Measurements from ENCODE around the gene GRIK4.

GRIK4 gene

DNA sequence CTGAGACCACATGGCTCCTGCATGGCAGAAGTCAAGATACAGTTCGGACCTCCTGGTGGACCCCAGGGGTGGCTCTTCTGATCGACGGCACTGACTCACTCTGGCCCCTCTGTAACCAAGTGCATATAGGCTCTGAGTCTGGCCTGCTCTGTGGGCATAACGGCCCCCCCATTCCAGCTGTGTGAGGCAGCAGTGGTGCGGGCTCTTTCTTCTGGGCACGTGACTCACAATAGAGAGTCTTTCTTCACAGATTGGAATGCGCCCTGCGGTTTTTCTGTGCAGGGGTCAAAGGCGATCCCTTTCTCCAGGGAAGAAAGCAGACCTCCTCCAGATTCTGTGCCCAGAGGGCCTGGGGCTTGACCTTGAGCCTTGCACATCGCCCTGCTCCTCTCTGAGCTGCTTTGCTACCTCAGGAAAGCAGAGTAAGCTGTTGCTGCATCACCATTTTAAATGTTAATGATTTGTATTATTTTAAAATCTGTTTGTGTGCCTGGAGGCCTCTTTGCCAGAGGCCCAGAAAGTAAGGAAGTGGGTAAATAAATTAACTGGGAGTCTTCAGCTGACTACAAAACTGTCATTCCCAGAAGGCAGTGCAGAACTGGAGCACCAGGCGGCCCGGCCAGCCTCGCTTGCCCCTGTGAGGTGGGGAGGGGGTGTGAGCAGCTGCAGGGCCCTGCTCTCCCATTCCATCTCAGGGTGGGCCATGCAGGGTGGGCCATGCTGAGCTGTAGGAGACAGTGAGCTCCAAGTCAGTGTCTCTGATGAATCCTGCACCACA is 199.0 kb downstream of the GRIK4 start:
- no peaks in the 10 kb centered on the region for H3K36me3 ChIP-seq (ENCODE audit: insufficient read depth, low read length)
- peaks cover 21% of the 10 kb centered on the region for H3K27me3 ChIP-seq (ENCODE audit: control insufficient read depth, insufficient read depth, low read length)
- H3K4me3 ChIP-seq (ENCODE audit: low read length) = no peak overlapping the region
- no peaks in the 10 kb centered on the region for H3K9me3 ChIP-seq (replicated peaks; ENCODE audit: low read length)
- no peak overlapping the region for H3K9ac ChIP-seq (ENCODE audit: low read depth, low read length)
- H3K4me1 ChIP-seq (ENCODE audit: control insufficient read depth, insufficient read depth, low read length) = peaks cover 10% of the 10 kb centered on the region
- H3K4me2 ChIP-seq (ENCODE audit: low read length) = no peak overlapping the region

DNA sequence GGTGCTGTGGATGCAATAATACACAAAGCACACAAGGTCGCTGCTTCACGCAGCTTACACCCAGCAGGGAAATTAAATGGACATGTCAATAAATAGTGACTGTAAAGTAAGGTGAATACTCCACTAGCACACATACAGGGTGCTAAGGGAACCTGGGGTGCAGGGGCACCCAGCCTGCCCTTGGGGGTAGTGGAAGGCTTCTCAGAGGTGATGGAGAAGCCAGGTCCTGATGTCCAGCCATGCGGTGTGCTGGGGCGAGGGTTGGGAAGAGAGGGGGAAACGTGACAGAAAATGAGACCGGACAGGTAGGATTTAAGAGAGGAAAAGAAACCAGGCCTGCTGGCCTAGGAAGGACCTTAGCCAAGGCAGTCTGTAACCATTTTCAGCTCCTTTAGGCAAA is 200.5 kb downstream of the GRIK4 start:
- Histone ChIP-seq H3K4me2 (ENCODE audit: low read length) (no peak overlapping the region), H3K4me1 (ENCODE audit: control insufficient read depth, insufficient read depth, low read length) (peaks cover 10% of the 10 kb centered on the region), H3K9me3 (replicated peaks; ENCODE audit: low read length) (no peaks in the 10 kb centered on the region), H3K9ac (ENCODE audit: low read depth, low read length) (no peak overlapping the region), H3K36me3 (ENCODE audit: insufficient read depth, low read length) (no peaks in the 10 kb centered on the region), H3K27me3 (ENCODE audit: control insufficient read depth, insufficient read depth, low read length) (peaks cover 26% of the 10 kb centered on the region), H3K4me3 (ENCODE audit: low read length) (no peak overlapping the region)

DNA sequence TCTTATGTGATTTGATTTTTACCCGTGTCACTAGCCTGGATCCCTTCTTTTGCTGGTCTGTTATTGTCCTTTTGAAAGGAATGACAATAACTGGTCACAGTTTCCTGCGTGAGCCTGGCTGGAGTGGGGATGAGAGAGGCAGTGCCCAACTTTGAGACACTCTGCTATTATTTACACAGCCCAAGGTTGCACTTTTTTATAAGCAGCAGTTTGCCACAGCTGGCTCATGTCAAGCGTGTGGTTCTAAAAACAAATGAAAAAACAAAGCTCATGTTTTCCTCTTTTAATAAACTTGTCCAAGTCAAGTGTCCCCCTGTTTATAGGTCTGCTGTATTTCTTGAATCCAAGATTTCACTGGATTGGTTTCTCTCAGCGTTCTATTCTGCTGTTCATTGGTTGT is 201.3 kb downstream of the GRIK4 start:
- no peak overlapping the region for H3K9ac ChIP-seq (ENCODE audit: low read depth, low read length)
- no peaks in the 10 kb centered on the region for H3K36me3 ChIP-seq (ENCODE audit: insufficient read depth, low read length)
- peaks cover 10% of the 10 kb centered on the region for H3K4me1 ChIP-seq (ENCODE audit: control insufficient read depth, insufficient read depth, low read length)
- H3K4me3 ChIP-seq (ENCODE audit: low read length) = no peak overlapping the region
- H3K4me2 ChIP-seq (ENCODE audit: low read length) = no peak overlapping the region
- peaks cover 29% of the 10 kb centered on the region for H3K27me3 ChIP-seq (ENCODE audit: control insufficient read depth, insufficient read depth, low read length)
- no peaks in the 10 kb centered on the region for H3K9me3 ChIP-seq (replicated peaks; ENCODE audit: low read length)

DNA sequence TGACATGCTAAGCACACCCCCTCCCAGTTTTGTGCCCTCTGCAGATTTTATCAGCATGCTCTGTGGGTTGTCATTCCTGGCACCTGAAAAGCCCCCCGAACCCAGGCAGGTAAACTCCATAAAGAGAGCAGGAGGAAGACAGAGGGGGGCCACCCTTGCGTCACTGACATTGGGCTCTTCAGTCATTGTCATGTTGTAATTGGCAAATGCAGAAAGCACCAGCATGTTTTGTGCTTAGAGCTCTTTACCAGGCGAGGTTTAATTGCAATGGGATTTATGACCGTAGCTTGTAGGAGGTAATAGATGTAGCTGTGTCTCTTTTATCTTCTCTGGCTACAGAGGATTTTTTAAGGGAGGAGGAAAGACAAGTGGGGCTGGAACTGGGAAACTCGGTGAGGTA is 201.7 kb downstream of the GRIK4 start:
- H3K27me3 ChIP-seq (ENCODE audit: control insufficient read depth, insufficient read depth, low read length) = peaks cover 32% of the 10 kb centered on the region
- no peak overlapping the region for H3K9ac ChIP-seq (ENCODE audit: low read depth, low read length)

DNA sequence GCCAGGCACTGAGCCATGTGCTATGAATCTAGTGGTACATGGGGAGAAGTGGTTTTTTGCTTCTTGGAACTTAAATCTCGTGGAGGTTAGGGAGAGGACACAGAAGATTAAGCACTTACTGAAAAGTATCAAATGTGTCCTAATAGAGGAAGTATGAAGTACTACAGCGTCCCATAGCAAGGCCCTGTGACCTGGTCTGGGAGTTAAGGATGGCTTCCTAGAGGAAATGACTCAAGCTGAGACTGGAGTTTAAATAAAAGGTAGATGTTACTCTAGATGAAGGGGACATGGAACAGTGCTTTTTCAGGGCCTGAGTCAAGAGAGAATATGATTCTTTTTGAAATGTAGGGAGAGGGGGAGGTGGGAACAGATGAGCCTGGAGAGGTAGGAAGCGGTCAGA is 202.9 kb downstream of the GRIK4 start:
- Histone ChIP-seq H3K4me2 (ENCODE audit: low read length) (no peak overlapping the region), H3K4me3 (ENCODE audit: low read length) (no peak overlapping the region), H3K9me3 (replicated peaks; ENCODE audit: low read length) (no peaks in the 10 kb centered on the region), H3K27me3 (ENCODE audit: control insufficient read depth, insufficient read depth, low read length) (peaks cover 32% of the 10 kb centered on the region), H3K4me1 (ENCODE audit: control insufficient read depth, insufficient read depth, low read length) (peaks cover 10% of the 10 kb centered on the region), H3K36me3 (ENCODE audit: insufficient read depth, low read length) (no peaks in the 10 kb centered on the region), H3K9ac (ENCODE audit: low read depth, low read length) (no peak overlapping the region)

More for the DNA sequence above, 201.7 kb downstream of the GRIK4 start:
- H3K36me3 ChIP-seq (ENCODE audit: insufficient read depth, low read length) = no peaks in the 10 kb centered on the region
- H3K4me2 ChIP-seq (ENCODE audit: low read length) = no peak overlapping the region
- no peak overlapping the region for H3K4me3 ChIP-seq (ENCODE audit: low read length)
- no peaks in the 10 kb centered on the region for H3K9me3 ChIP-seq (replicated peaks; ENCODE audit: low read length)
- peaks cover 10% of the 10 kb centered on the region for H3K4me1 ChIP-seq (ENCODE audit: control insufficient read depth, insufficient read depth, low read length)

DNA sequence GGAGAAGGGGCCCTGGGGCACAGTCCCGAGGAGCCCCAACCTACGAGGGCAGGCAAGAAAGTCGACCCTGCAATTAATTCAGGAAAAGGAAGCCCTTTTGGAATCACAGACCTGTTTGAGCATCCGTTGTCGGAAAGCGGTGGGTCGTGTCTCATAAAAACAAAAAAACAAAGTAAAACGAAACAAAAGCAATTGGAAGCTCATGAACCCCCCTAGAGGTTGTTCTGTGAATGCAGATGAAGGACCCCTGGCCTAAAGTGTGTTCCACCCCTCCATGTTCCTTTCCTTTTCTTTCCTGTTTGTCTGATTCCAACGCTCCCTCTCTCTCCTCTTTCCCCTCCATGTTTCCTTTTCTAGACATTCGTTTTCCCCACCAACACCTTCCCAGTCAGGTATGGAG is 203.7 kb downstream of the GRIK4 start:
- peaks cover 35% of the 10 kb centered on the region for H3K27me3 ChIP-seq (ENCODE audit: control insufficient read depth, insufficient read depth, low read length)
- H3K4me1 ChIP-seq (ENCODE audit: control insufficient read depth, insufficient read depth, low read length) = peaks cover 8% of the 10 kb centered on the region
- no peak overlapping the region for H3K4me3 ChIP-seq (ENCODE audit: low read length)
- H3K4me2 ChIP-seq (ENCODE audit: low read length) = no peak overlapping the region
- no peaks in the 10 kb centered on the region for H3K36me3 ChIP-seq (ENCODE audit: insufficient read depth, low read length)
- no peaks in the 10 kb centered on the region for H3K9me3 ChIP-seq (replicated peaks; ENCODE audit: low read length)
- H3K9ac ChIP-seq (ENCODE audit: low read depth, low read length) = no peak overlapping the region

DNA sequence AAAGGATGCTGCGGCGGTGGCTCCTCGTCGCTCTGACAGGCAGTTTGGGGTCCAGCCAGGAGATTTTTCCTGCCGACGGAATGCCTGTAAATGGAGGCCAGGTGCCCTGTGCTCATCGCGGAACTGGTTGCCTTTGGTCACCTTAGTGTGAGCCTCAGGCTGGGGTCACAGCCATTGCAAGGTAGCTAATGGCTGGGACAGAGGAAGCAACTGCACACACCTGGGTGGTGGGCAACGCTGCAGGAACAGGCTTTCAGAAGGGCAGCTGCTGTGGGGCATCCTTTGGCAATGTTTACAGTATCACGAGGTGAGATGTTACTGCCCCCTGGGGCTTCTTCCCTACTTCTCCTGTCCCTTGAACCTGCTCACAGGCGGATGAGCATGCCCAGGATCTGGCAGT is 205.5 kb downstream of the GRIK4 start:
- Histone ChIP-seq H3K4me3 (ENCODE audit: low read length) (no peak overlapping the region), H3K27me3 (ENCODE audit: control insufficient read depth, insufficient read depth, low read length) (peaks cover 37% of the 10 kb centered on the region), H3K9ac (ENCODE audit: low read depth, low read length) (no peak overlapping the region), H3K9me3 (replicated peaks; ENCODE audit: low read length) (no peaks in the 10 kb centered on the region), H3K4me1 (ENCODE audit: control insufficient read depth, insufficient read depth, low read length) (no peaks in the 10 kb centered on the region), H3K4me2 (ENCODE audit: low read length) (no peak overlapping the region), H3K36me3 (ENCODE audit: insufficient read depth, low read length) (no peaks in the 10 kb centered on the region)

DNA sequence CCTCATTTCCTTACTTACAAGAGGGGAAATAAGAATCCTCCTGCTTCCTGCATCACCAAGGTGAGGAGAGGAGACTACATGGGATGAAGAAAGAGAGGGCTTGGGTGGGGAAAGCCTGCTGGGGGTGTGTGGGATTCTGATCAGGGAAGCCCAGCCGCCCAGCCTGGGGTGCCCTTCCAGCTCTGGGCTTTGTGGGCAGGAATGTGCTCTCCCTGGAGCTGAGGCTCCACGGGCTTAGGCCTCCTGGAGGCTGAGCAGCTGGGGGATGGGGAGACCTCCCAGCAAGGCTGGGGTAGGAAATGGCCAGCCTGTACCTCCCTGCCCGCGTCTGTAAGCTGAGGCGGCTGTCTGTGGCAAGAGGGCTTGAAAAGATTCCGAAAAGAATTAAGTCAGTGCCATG is 206.1 kb downstream of the GRIK4 start:
- Histone ChIP-seq H3K9me3 (replicated peaks; ENCODE audit: low read length) (no peaks in the 10 kb centered on the region), H3K4me2 (ENCODE audit: low read length) (no peak overlapping the region), H3K27me3 (ENCODE audit: control insufficient read depth, insufficient read depth, low read length) (peaks cover 37% of the 10 kb centered on the region), H3K36me3 (ENCODE audit: insufficient read depth, low read length) (no peaks in the 10 kb centered on the region), H3K4me1 (ENCODE audit: control insufficient read depth, insufficient read depth, low read length) (no peaks in the 10 kb centered on the region), H3K4me3 (ENCODE audit: low read length) (no peak overlapping the region), H3K9ac (ENCODE audit: low read depth, low read length) (no peak overlapping the region)

DNA sequence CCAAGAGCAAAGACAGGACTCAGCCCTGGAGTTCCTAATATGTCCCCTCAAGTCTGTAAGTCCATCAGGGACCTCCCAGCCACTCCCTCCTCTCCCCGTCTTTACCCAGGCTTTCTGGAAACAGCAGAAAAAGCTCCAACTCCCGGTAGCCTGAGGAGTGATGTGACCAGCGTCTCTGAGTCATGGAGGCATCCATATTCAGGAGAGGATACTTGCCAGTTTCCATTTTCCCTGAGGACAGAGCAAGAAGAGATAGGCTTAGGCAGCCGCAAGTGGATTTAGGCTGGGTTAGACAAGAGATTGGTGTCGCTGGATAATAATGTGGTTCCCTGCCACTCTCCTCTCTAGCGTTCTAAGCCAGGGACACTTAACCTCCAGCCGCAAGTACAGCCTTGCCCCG is 206.6 kb downstream of the GRIK4 start:
- H3K4me1 ChIP-seq (ENCODE audit: control insufficient read depth, insufficient read depth, low read length) = no peaks in the 10 kb centered on the region
- no peak overlapping the region for H3K4me2 ChIP-seq (ENCODE audit: low read length)
- H3K4me3 ChIP-seq (ENCODE audit: low read length) = no peak overlapping the region
- H3K9ac ChIP-seq (ENCODE audit: low read depth, low read length) = no peak overlapping the region
- H3K36me3 ChIP-seq (ENCODE audit: insufficient read depth, low read length) = no peaks in the 10 kb centered on the region
- H3K27me3 ChIP-seq (ENCODE audit: control insufficient read depth, insufficient read depth, low read length) = peaks cover 31% of the 10 kb centered on the region
- H3K9me3 ChIP-seq (replicated peaks; ENCODE audit: low read length) = no peaks in the 10 kb centered on the region

DNA sequence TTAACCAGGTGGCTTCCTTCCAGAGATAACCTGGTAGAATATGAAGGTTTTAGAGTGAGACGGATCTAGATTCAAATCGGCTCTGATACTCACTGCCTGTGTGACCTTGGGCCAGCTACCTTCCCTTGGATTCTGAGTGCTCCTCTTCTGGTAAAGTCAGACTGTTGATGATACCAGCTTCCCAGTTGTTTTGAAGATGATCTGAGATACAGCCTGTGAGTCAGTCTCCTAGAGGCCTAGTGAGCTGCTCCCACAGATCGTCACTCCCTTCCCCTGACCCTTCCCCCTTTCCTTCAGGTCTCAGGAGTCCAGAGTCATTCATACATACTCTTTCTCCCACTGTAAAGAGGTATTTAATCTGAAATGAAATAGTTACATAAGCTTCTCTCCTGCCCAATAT is 207.8 kb downstream of the GRIK4 start:
- Histone ChIP-seq H3K4me3 (ENCODE audit: low read length) (no peak overlapping the region), H3K4me2 (ENCODE audit: low read length) (no peak overlapping the region), H3K27me3 (ENCODE audit: control insufficient read depth, insufficient read depth, low read length) (peaks cover 21% of the 10 kb centered on the region), H3K9ac (ENCODE audit: low read depth, low read length) (no peak overlapping the region), H3K36me3 (ENCODE audit: insufficient read depth, low read length) (no peaks in the 10 kb centered on the region), H3K4me1 (ENCODE audit: control insufficient read depth, insufficient read depth, low read length) (no peaks in the 10 kb centered on the region), H3K9me3 (replicated peaks; ENCODE audit: low read length) (no peaks in the 10 kb centered on the region)

DNA sequence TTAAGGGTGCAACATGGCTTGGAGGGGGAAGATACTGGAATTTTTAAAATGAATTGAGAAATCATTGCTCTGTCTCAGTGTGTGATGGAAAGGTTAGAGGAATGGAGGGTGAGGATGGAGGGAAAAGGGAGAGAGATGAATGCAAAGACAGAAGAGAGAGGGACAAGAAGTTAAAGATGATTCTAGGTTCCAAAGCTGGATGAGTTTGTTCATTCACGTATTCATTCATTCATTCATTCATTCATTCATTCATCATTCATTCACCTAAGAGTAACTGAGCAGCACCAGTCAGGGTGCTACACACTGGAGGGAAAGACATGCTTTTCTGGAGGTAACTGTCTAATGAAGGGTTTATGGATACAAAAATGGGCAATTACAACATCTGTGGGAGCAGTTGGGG is 209.2 kb downstream of the GRIK4 start:
- Histone ChIP-seq H3K4me3 (ENCODE audit: low read length) (no peak overlapping the region), H3K4me1 (ENCODE audit: control insufficient read depth, insufficient read depth, low read length) (no peaks in the 10 kb centered on the region), H3K36me3 (ENCODE audit: insufficient read depth, low read length) (no peaks in the 10 kb centered on the region), H3K9me3 (replicated peaks; ENCODE audit: low read length) (no peaks in the 10 kb centered on the region), H3K4me2 (ENCODE audit: low read length) (no peak overlapping the region), H3K9ac (ENCODE audit: low read depth, low read length) (no peak overlapping the region), H3K27me3 (ENCODE audit: control insufficient read depth, insufficient read depth, low read length) (peaks cover 15% of the 10 kb centered on the region)

DNA sequence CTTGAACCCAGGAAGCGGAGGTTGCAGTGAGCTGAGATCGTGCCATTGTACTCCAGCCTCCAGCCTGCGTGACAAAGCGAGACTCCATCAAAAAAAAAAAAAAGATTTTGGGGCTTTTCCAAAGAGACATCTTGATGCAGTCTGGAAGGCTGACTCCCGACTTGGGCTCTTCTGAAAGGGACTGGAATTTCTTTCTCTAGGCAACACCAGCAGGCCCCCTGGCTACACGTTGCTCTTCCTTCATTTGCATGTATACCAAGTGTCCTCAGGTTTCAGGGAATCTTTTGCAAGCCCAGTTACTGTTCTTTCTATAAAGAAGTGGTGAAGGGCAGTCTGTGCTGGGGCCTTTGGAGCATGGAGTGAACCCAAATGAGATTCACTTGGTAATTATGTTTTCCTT is 211.0 kb downstream of the GRIK4 start:
- no peaks in the 10 kb centered on the region for H3K9me3 ChIP-seq (replicated peaks; ENCODE audit: low read length)
- H3K36me3 ChIP-seq (ENCODE audit: insufficient read depth, low read length) = no peaks in the 10 kb centered on the region
- no peak overlapping the region for H3K4me2 ChIP-seq (ENCODE audit: low read length)
- no peaks in the 10 kb centered on the region for H3K4me1 ChIP-seq (ENCODE audit: control insufficient read depth, insufficient read depth, low read length)
- H3K4me3 ChIP-seq (ENCODE audit: low read length) = no peak overlapping the region
- no peak overlapping the region for H3K9ac ChIP-seq (ENCODE audit: low read depth, low read length)
- peaks cover 9% of the 10 kb centered on the region for H3K27me3 ChIP-seq (ENCODE audit: control insufficient read depth, insufficient read depth, low read length)
